DND-41 (cell line): ENCODE measurements around the gene SPAG16.

Experiments used
- EZH2 ChIP-seq: IDR thresholded peaks from 3 replicates; pipeline ENCODE4 v1.6.1; 2012; ENCODE audit warnings: borderline replicate concordance, low read depth, mild to moderate bottlenecking, moderate library complexity, low read length, inconsistent platforms; ENCODE audit not compliant: severe bottlenecking
- TF ChIP-seq, protein P1 (sequence below): IDR thresholded peaks from 2 replicates; pipeline ENCODE4 v1.5.1; 2012; ENCODE audit warnings: borderline replicate concordance, low read length, moderate library complexity, mild to moderate bottlenecking; ENCODE audit not compliant: poor library complexity, severe bottlenecking; ENCODE audit errors: extremely low read depth

- no peak for TF ChIP-seq EZH2
- TF ChIP-seq, protein P1, sequence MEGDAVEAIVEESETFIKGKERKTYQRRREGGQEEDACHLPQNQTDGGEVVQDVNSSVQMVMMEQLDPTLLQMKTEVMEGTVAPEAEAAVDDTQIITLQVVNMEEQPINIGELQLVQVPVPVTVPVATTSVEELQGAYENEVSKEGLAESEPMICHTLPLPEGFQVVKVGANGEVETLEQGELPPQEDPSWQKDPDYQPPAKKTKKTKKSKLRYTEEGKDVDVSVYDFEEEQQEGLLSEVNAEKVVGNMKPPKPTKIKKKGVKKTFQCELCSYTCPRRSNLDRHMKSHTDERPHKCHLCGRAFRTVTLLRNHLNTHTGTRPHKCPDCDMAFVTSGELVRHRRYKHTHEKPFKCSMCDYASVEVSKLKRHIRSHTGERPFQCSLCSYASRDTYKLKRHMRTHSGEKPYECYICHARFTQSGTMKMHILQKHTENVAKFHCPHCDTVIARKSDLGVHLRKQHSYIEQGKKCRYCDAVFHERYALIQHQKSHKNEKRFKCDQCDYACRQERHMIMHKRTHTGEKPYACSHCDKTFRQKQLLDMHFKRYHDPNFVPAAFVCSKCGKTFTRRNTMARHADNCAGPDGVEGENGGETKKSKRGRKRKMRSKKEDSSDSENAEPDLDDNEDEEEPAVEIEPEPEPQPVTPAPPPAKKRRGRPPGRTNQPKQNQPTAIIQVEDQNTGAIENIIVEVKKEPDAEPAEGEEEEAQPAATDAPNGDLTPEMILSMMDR: no peak
These were observed 22.5 kb upstream of the SPAG16 start for GRCh38 chr2:213261715-213262114.
